Left forelimb (tissue), 1 donor: ENCODE measurements around the gene SENP6.
"Not testable (repeated sequence)": the region's sequence is repeated elsewhere in the genome, so short reads cannot be mapped to it uniquely, and the experiment has no call there.

Experiments used
- DNase-seq: peaks from one replicate; pipeline ENCODE4 v3.0.0-alpha.2; 2018; ENCODE audit warnings: low spot score

The SENP6 gene

GRCh38 chr6:75656479-75656878 is 54.8 kb downstream of the SENP6 start:
- no peak for DNase-seq

- no peak for DNase-seq
Measured at GRCh38 chr6:75657327-75657726, 55.6 kb downstream of the SENP6 start.

- no peak for DNase-seq
Measured at GRCh38 chr6:75666592-75666991, 64.9 kb downstream of the SENP6 start.

- DNase-seq: no peak
Measured at GRCh38 chr6:75673884-75674283, 72.2 kb downstream of the SENP6 start.

- DNase-seq: no peak
Measured at GRCh38 chr6:75676377-75676776, 74.7 kb downstream of the SENP6 start.

GRCh38 chr6:75682548-75682947 is 80.9 kb downstream of the SENP6 start:
- not testable (repeated sequence) for DNase-seq

GRCh38 chr6:75683005-75683404 is 81.3 kb downstream of the SENP6 start:
- not testable (repeated sequence) for DNase-seq

GRCh38 chr6:75687535-75687934 is 85.9 kb downstream of the SENP6 start:
- not testable (repeated sequence) for DNase-seq

GRCh38 chr6:75687937-75688336 is 86.3 kb downstream of the SENP6 start:
- DNase-seq: not testable (repeated sequence)

GRCh38 chr6:75689576-75689975 is 87.9 kb downstream of the SENP6 start:
- no peak for DNase-seq

GRCh38 chr6:75691012-75691411 is 89.3 kb downstream of the SENP6 start:
- DNase-seq: no peak

- no peak for DNase-seq
Measured at GRCh38 chr6:75693534-75693933, 91.9 kb downstream of the SENP6 start.

- no peak for DNase-seq
Measured at GRCh38 chr6:75694406-75694805, 92.7 kb downstream of the SENP6 start.

GRCh38 chr6:75708334-75708733 is 106.7 kb downstream of the SENP6 start:
- DNase-seq: not testable (repeated sequence)

GRCh38 chr6:75711173-75711572 is 109.5 kb downstream of the SENP6 start:
- DNase-seq: no peak

GRCh38 chr6:75719133-75719532 is 117.5 kb downstream of the SENP6 start:
- no peak for DNase-seq

GRCh38 chr6:75723382-75723781 is 121.7 kb downstream of the SENP6 start:
- DNase-seq: no peak

GRCh38 chr6:75727206-75727605 is 125.5 kb downstream of the SENP6 start:
- DNase-seq: no peak

GRCh38 chr6:75731029-75731428 is 129.3 kb downstream of the SENP6 start:
- not testable (repeated sequence) for DNase-seq

- no peak for DNase-seq
Measured at GRCh38 chr6:75735491-75736186, 134.0 kb downstream of the SENP6 start.

GRCh38 chr6:75743971-75744370 is 142.3 kb downstream of the SENP6 start:
- no peak for DNase-seq

- DNase-seq: no peak
Measured at GRCh38 chr6:75745404-75745803, 143.7 kb downstream of the SENP6 start.

- DNase-seq: no peak
Measured at GRCh38 chr6:75746221-75746620, 144.5 kb downstream of the SENP6 start.
